ENCODE results near the gene ALDH3B1. TPM values are rescaled to one million over a fixed set of nuclear protein-coding genes. Genes with fewer than 3 reads are reported as not detected.

Gene ALDH3B1
- total and polyA plus RNA-seq, 7 donors: 0.83 to 3.3 (median 1.8) TPM

GRCh38 chr11:68028802-68029545 is 18.8 kb downstream of the ALDH3B1 start:
- 82 to 90% (median 84%) methylated on average over 12 of the region's 12 CpGs for WGBS, 3 donors

GRCh38 chr11:68030318-68031143 is 20.4 kb downstream of the ALDH3B1 start, which contains the start of gene NDUFS8:
NDUFS8 (plus strand) TSS chr11:68030681; CDS start chr11:68032152, 1,471 bp downstream.
- peak within 1 kb of the TSS; percentile 89 for H3K27ac ChIP-seq
- intact Hi-C loops (cut with DNase I): loop anchor here in 1 of 2 donors (5.0 kb wide), 1 partner anchor 97 kb away; no protein-coding TSS in a partner anchor
- no peaks in the 10 kb centered on the region for H3K9me3 ChIP-seq
- no peak for TF ChIP-seq CTCF (IDR thresholded peaks at IDR 0.05)
- H3K36me3 ChIP-seq (ENCODE audit: insufficient read depth in 1 of 2, low read depth in 1 of 2): peaks cover 0 to 29% of the 10 kb centered on the region in 2 donors
- peak; percentile 92 to 97 (median 93) for ATAC-seq
- DNase-seq: peak; percentile 97 to 98
- no peaks in the 10 kb centered on the region for H3K27me3 ChIP-seq (ENCODE audit: insufficient read depth in 3 of 3, low read length in 2 of 3)
- peak within 1 kb of the TSS; percentile 86 for H3K4me3 ChIP-seq
- WGBS, 3 donors: 0 to 1% (median 1%) methylated on average over 56 of the region's 56 CpGs
- peaks cover 23% of the 10 kb centered on the region for H3K4me1 ChIP-seq

More at GRCh38 chr11:68028802-68029545, 18.8 kb downstream of the ALDH3B1 start:
- no peaks in the 10 kb centered on the region for H3K27me3 ChIP-seq (ENCODE audit: insufficient read depth in 3 of 3, low read length in 2 of 3)
- TF ChIP-seq CTCF (IDR thresholded peaks at IDR 0.05): no peak
- intact Hi-C loops (cut with DNase I): no loop called here
- H3K4me1 ChIP-seq: peaks cover 23% of the 10 kb centered on the region
- H3K4me3 ChIP-seq: peak overlapping the region; percentile 86
- ATAC-seq (no peak), DNase-seq (no peak)
- no peak overlapping the region for H3K27ac ChIP-seq
- peaks cover 0 to 25% of the 10 kb centered on the region in 2 donors for H3K36me3 ChIP-seq (ENCODE audit: insufficient read depth in 1 of 2, low read depth in 1 of 2)
- no peaks in the 10 kb centered on the region for H3K9me3 ChIP-seq

- peaks cover 23% of the 10 kb centered on the region for H3K4me1 ChIP-seq
- peak overlapping the region; percentile 86 for H3K4me3 ChIP-seq
- WGBS, 3 donors: 9 to 12% (median 10%) methylated on average over 10 of the region's 10 CpGs
- intact Hi-C loops (cut with DNase I): loop anchor here in 1 of 2 donors (5.0 kb wide), 1 partner anchor 96 kb away; no protein-coding TSS in a partner anchor
- peak in 2 of 4 donors; percentile 20 to 30 for ATAC-seq
- no peaks in the 10 kb centered on the region for H3K9me3 ChIP-seq
- peaks cover 0 to 34% of the 10 kb centered on the region in 2 donors for H3K36me3 ChIP-seq (ENCODE audit: insufficient read depth in 1 of 2, low read depth in 1 of 2)
- no peak for TF ChIP-seq CTCF (IDR thresholded peaks at IDR 0.05)
- no peak for DNase-seq
- H3K27ac ChIP-seq: peak overlapping the region; percentile 89
- no peaks in the 10 kb centered on the region for H3K27me3 ChIP-seq (ENCODE audit: insufficient read depth in 3 of 3, low read length in 2 of 3)
Observed at GRCh38 chr11:68031144-68031464, 21.0 kb downstream of the ALDH3B1 start.

GRCh38 chr11:68032003-68032402 is 21.9 kb downstream of the ALDH3B1 start:
- peak overlapping the region; percentile 86 for H3K4me3 ChIP-seq
- intact Hi-C loops (cut with DNase I): loop anchor here in 1 of 2 donors (5.0 kb wide), 1 partner anchor 95 kb away; no protein-coding TSS in a partner anchor

More at GRCh38 chr11:68032003-68032402, 21.9 kb downstream of the ALDH3B1 start:
- H3K9me3 ChIP-seq: no peaks in the 10 kb centered on the region
- peaks cover 23% of the 10 kb centered on the region for H3K4me1 ChIP-seq
- ATAC-seq (no peak), DNase-seq (no peak)
- H3K27me3 ChIP-seq (ENCODE audit: insufficient read depth in 3 of 3, low read length in 2 of 3): no peaks in the 10 kb centered on the region
- no peak for TF ChIP-seq CTCF (IDR thresholded peaks at IDR 0.05)
- WGBS, 3 donors: 73 to 81% (median 74%) methylated on average over 8 to 9 of the region's 9 CpGs
- peak overlapping the region; percentile 89 for H3K27ac ChIP-seq
- peaks cover 0 to 40% of the 10 kb centered on the region in 2 donors for H3K36me3 ChIP-seq (ENCODE audit: insufficient read depth in 1 of 2, low read depth in 1 of 2)
